A673 (cell line): ENCODE measurements around the gene OR2H1. TPM values are rescaled to one million over a fixed set of nuclear protein-coding genes. Genes with fewer than 3 reads are reported as not detected.

Source experiments
- BruUV-seq: library from RNA; stranded (reverse); fragments of 400-500 nt; replicated peaks from 2 replicates; lab custom pipeline; 2021; lab: Mats Ljungman, UMichigan
- CTCF ChIA-PET: fragments of 300-600 bp; sonication (Branson Sonifier 250); formaldehyde crosslinking; loops from one replicate; lab custom pipeline; 2022; ENCODE audit warnings: antibody characterized with exemption; lab: Charles Lee
- POLR2A ChIA-PET: fragments of 300-600 bp; sonication (Branson Sonifier 250); formaldehyde crosslinking; loops from one replicate; lab custom pipeline; 2022; ENCODE audit warnings: antibody characterized with exemption; ENCODE audit not compliant: low non-redundant PET; lab: Charles Lee
- DNase-seq: peaks from one replicate; pipeline ENCODE4 v3.0.0-alpha.2; 2015; ENCODE audit warnings: low spot score
- H3K27ac ChIP-seq: fragments of 200-600 bp; sonication (generic); 2 replicates; pipeline ENCODE4 v1.5.1; 2016; ENCODE audit warnings: mixed run types, low read depth, mild to moderate bottlenecking, mixed read lengths, antibody characterized with exemption, low read length; ENCODE audit not compliant: poor library complexity, severe bottlenecking
- H3K27me3 ChIP-seq: fragments of 200-600 bp; sonication (generic); replicated peaks from 2 replicates; pipeline ENCODE4 v1.6.1; 2017; ENCODE audit warnings: mixed run types, low read depth, mild to moderate bottlenecking, mixed read lengths, antibody characterized with exemption, low read length; ENCODE audit not compliant: insufficient read depth, poor library complexity
- H3K36me3 ChIP-seq: fragments of 200-600 bp; sonication (generic); 2 replicates; pipeline ENCODE4 v1.6.1; 2016; ENCODE audit warnings: mixed run types, mild to moderate bottlenecking, mixed read lengths, antibody characterized with exemption, low read length; ENCODE audit not compliant: insufficient read depth, poor library complexity, severe bottlenecking
- H3K4me1 ChIP-seq: fragments of 200-600 bp; sonication (generic); 2 replicates; pipeline ENCODE4 v1.6.1; 2017; ENCODE audit warnings: mixed run types, mild to moderate bottlenecking, mixed read lengths, antibody characterized with exemption, low read length; ENCODE audit not compliant: insufficient read depth, poor library complexity, severe bottlenecking
- H3K4me3 ChIP-seq: fragments of 200-600 bp; sonication (generic); 2 replicates; pipeline ENCODE4 v1.5.1; 2016; ENCODE audit warnings: low read depth, mixed run types, mild to moderate bottlenecking, mixed read lengths, low read length; ENCODE audit not compliant: poor library complexity, severe bottlenecking
- H3K9me3 ChIP-seq: fragments of 200-600 bp; sonication (generic); 2 replicates; pipeline ENCODE4 v1.6.1; 2016; ENCODE audit warnings: mixed run types, low read depth, mild to moderate bottlenecking, mixed read lengths, antibody characterized with exemption, low read length; ENCODE audit not compliant: poor library complexity, severe bottlenecking
- EZH2 ChIP-seq: fragments of 200-600 bp; sonication (generic); IDR thresholded peaks from 2 replicates; pipeline ENCODE4 v1.6.1; 2017; ENCODE audit warnings: borderline replicate concordance, low read depth, mild to moderate bottlenecking, mixed read lengths, antibody characterized with exemption, low read length; ENCODE audit not compliant: poor library complexity, severe bottlenecking
- intact Hi-C: fragments of 100-400 bp; cut with micrococcal nuclease; formaldehyde crosslinking; loops from one replicate; pipeline ENCODE4 v1.10.0; 2022; ENCODE audit not compliant: unreplicated experiment
- total RNA-seq: library from RNA; stranded (reverse); gene quantifications from 2 replicates; pipeline ENCODE4 v1.2.3, GENCODE V29; 2021
- TF ChIP-seq, protein P1 (sequence below): fragments of 300-800, 200-600 bp; sonication (generic); conservative IDR thresholded peaks from 2 replicates; pipeline ENCODE4 v1.5.1; 2017; ENCODE audit warnings: low read depth, mild to moderate bottlenecking, antibody characterized with exemption, low read length, moderate library complexity, mixed read lengths

Gene OR2H1
- total RNA-seq, 1 experiment from 2014 or later: not detected

GRCh38 chr6:29447670-29448069, 9.3 kb upstream of the OR2H1 start:
- CTCF ChIA-PET: no interaction called here
- intact Hi-C loops: no loop called here
- Histone ChIP-seq H3K27me3 (peaks cover 16% of the 10 kb centered on the region), H3K36me3 (no peaks in the 10 kb centered on the region), H3K27ac (no peak overlapping the region), H3K4me3 (no peak overlapping the region), H3K4me1 (no peaks in the 10 kb centered on the region), H3K9me3 (no peaks in the 10 kb centered on the region)
- peak; percentile 13 for DNase-seq
- BruUV-seq: no TSS peak
- POLR2A ChIA-PET: no interaction called here
- TF ChIP-seq, protein P1, sequence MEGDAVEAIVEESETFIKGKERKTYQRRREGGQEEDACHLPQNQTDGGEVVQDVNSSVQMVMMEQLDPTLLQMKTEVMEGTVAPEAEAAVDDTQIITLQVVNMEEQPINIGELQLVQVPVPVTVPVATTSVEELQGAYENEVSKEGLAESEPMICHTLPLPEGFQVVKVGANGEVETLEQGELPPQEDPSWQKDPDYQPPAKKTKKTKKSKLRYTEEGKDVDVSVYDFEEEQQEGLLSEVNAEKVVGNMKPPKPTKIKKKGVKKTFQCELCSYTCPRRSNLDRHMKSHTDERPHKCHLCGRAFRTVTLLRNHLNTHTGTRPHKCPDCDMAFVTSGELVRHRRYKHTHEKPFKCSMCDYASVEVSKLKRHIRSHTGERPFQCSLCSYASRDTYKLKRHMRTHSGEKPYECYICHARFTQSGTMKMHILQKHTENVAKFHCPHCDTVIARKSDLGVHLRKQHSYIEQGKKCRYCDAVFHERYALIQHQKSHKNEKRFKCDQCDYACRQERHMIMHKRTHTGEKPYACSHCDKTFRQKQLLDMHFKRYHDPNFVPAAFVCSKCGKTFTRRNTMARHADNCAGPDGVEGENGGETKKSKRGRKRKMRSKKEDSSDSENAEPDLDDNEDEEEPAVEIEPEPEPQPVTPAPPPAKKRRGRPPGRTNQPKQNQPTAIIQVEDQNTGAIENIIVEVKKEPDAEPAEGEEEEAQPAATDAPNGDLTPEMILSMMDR: no peak
- no peak for TF ChIP-seq EZH2

DNA sequence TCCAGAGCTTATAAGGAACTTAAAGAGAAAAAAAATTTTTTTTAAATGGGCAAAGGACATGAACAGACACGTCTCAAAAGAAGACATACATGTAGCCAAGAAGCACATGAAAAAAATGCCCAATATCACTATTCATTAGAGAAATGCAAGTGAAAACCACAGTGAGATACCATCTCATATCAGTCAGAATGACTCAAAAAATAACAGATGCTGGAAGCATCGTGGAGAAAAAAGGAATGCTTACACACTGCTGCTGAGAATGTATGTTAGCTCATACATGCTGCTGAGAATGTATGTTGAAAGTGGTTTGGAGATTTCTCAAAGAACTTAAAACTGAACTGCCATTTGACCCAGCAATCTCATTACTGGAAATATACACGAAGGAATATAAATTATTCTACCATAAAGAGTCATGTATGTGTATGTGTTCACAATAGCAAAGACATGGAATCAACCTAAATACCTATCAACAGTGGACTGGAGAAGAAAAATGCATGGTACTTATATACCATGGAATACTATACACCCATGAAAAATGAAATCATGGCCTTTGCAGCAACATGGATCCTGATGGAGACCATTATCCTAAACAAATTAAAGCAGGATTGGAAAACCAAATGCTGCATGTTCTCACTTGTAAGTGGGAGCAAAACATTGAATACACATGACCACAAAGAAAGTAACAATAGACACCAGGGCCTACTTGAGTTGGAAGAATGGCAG, 5.3 kb upstream of the OR2H1 start:
- TF ChIP-seq EZH2: no peak
- TF ChIP-seq, protein P1: no peak
- H3K4me1 ChIP-seq: no peaks in the 10 kb centered on the region
- no peak for DNase-seq
- intact Hi-C loops: no loop called here
- BruUV-seq: no TSS peak
- H3K36me3 ChIP-seq: no peaks in the 10 kb centered on the region
- H3K27ac ChIP-seq: no peak overlapping the region
- H3K27me3 ChIP-seq: peaks cover 13% of the 10 kb centered on the region
- ChIA-PET POLR2A (no interaction called here), CTCF (no interaction called here)
- no peaks in the 10 kb centered on the region for H3K9me3 ChIP-seq
- H3K4me3 ChIP-seq: no peak overlapping the region

DNA sequence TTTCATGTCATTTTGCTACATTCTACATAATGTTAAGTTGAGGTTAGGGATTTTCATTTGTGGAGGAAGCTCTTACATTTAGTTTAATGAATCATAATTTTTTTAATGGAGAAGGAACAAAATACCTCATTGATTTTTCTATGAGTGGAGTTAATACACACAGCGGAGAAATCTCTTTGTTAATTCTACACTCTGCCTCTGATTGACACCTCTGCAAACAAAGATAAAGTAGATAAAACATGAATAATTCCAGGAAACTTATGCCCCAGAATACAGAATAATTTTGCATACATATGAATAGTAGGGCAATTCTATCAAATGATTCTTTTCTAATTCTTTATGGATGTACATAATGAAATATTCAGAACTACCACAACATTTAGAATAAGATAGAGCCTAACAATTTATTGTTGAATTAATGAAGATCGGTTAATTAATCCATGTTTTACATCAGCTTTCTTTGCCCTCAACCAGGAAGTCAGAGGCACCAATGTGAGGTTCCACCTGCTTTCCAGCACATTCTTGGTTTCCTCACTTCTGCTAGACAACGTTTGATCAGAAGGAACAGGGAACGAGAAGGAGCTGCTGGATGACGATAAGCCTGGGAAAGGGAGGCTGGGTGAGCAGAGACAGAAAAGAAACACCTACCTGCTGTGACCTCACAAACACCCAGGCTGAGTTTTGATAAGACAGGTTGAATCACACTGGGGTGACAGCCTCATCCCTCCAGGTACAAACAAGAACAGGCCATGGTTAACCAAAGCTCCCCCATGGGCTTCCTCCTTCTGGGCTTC, 4.3 kb downstream of the OR2H1 start:
- Histone ChIP-seq H3K27ac (no peak overlapping the region), H3K4me3 (no peak overlapping the region), H3K4me1 (no peaks in the 10 kb centered on the region), H3K36me3 (no peaks in the 10 kb centered on the region), H3K9me3 (no peaks in the 10 kb centered on the region), H3K27me3 (peaks cover 49% of the 10 kb centered on the region)
- DNase-seq: no peak
- no TSS peak for BruUV-seq
- intact Hi-C loops: no loop called here
- CTCF ChIA-PET: no interaction called here
- POLR2A ChIA-PET: no interaction called here
- TF ChIP-seq EZH2: no peak
- TF ChIP-seq, protein P1: no peak
